GM10266 (cell line): ENCODE results near the gene ITPKC.
"Not testable (repeated sequence)": the region's sequence is repeated elsewhere in the genome, so short reads cannot be mapped to it uniquely, and the experiment has no call there.

ENCODE experiments used
- DNase-seq: peaks from one replicate; pipeline ENCODE4 v3.0.0; 2012; ENCODE audit errors: extremely low spot score
- CTCF ChIP-seq: IDR thresholded peaks from 2 replicates; pipeline ENCODE4 v1.5.1; 2012; ENCODE audit warnings: mild to moderate bottlenecking, low read depth; ENCODE audit not compliant: control insufficient read depth, insufficient read depth; ENCODE audit errors: missing control alignments

The ITPKC gene

GRCh38 chr19:40768869-40769268, 52.0 kb downstream of the ITPKC start:
- DNase-seq = no peak
- TF ChIP-seq CTCF = no peak

- DNase-seq = not testable (repeated sequence)
Observed at GRCh38 chr19:40771101-40771862, 54.4 kb downstream of the ITPKC start.

- no peak for TF ChIP-seq CTCF
- DNase-seq = no peak
Observed at GRCh38 chr19:40774916-40775631, 58.2 kb downstream of the ITPKC start, which contains the start of gene MIA. MIA (plus strand) TSS chr19:40775521; CDS start chr19:40775543, 22 bp downstream.

GRCh38 chr19:40775632-40776022, 58.7 kb downstream of the ITPKC start:
- TF ChIP-seq CTCF = no peak
- DNase-seq = no peak

- DNase-seq = no peak
- TF ChIP-seq CTCF = no peak
Observed at GRCh38 chr19:40776364-40776763, 59.5 kb downstream of the ITPKC start.

- TF ChIP-seq CTCF = no peak
- DNase-seq = peak; percentile 87
Observed at GRCh38 chr19:40776932-40777644, 60.2 kb downstream of the ITPKC start.

- TF ChIP-seq CTCF = no peak
- DNase-seq = no peak
Observed at GRCh38 chr19:40777645-40777936, 60.7 kb downstream of the ITPKC start.
